T-helper 2 cell (primary cell): Measurements from ENCODE around the gene MVB12B.

ENCODE experiments used
- DNase-seq, 5 experiments: peaks; one replicate each; pipeline versions ENCODE4 v3.0.0 to v3.0.0-alpha.2; 2012 to 2022

The MVB12B gene

DNA sequence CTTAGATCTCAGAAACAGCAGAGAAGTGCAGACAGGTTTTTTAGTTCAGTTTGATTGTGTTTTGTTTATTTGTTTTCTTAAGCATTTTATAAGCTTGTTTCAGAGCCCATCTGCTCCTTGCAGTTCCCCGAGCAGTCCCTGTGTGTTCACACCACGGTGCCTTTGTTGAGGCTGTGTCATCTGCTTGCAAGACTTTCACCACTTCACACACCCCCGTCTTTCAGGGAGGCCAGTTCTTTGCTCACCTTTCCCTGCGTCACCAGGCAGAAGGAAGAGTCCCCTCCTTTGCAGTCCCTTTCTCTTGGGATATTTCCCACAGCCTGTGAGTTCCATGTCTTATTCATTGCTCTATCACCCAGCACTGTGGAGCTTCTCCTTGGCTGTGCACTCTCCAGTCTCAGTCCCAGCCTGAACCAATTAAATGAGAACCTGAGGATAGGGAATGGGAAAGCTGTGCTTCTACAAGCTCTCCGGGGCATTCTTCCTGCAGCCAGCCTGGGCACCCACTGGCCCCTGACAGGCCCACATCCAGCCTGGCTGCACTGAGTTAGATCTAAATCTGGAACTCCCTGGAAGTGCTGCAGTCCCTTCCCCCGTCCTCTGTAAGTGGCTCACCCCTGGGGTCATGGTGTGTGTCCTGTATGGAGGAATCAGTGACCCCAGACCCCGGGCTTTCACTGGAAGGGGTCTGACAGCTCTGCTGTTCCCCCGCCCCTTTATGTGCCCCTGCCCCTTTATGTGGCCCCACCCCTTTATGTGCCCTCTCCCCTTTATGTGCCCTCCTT lies 5.5 kb downstream of the MVB12B start:
- no peak for DNase-seq

DNA sequence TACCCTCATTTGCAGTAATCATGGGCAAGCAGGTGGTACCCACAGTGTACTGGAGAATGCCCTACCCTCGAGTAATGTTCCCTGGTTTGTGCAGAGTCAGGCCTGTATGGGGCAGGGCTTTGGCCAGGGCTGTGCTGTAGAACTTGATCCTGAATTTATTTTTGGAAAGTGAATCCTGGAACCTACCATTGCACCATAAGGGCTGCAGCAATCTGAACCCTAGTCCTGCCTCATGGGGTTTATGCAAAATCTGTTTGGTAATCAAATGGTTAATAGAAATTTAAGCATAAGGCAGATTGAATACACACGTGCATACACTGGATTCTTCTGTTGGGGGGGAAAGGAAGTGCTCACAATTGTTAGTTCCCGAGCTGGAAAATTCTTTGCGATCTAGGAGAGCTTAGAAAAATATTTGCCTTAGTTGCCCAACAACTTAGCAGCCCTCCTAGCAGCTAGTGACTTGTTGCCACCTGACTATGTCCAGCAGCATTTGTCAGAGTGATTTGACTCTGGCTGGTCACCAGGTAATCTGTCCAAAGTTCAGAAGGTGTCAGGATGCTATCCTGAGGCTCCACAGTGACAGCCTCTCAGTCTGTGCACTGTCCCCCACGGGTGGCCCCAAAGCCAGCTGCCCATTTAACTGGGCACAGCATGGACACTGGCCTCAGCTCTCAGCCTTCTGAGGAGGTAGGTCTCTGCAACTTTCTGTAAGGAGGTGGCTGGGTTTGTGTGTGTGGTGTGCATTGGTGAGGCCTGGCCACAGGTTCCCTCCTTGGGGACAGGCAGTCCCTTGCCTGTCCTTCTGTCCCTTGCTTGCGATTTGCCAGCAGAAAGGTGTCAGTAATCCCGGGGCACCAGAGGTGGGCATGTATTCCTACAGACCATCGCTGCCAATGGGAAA lies 8.3 kb downstream of the MVB12B start:
- DNase-seq = no peak

DNA sequence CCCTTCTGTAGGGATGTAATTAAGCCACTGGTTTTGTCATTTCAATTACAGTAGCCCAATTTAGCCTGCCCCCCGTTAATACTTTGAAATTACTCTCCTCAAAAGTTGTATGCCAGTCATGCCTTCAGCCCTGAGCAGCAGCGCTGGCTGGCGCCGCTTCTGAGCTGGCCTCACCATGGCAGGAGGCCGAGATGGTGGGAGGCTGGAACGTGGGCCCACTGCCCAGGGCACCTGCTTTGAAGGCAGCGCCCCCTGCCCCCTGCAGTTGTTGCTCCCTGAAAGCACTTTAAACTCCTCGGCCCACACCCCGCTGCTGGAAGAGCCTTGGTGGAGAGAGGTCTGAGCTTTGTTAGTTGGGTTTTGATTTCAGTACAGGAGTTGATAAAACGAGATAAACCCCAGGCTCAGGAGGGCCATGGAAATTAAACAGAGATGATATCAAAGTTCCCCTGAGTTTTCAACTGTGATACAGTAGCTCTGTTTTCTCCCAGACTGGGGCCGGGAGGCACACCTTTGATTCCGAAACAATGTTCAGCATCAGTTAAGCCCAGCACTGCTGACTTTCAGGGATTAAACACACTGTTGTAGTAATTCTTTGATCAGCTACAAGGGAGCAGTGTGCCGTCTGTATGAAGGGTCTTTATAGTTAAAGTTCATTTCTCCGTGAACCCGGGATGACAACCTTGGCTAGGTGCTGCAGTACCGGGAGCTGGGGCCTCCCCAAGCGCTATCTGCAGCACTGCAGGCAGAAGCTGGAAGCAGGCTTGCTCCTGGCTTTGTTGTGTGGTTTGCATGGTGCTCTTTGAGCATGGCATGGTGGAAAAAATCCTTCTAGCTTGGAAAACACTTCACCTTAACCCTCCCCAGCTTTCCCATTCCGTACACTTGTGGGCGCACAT lies 9.5 kb downstream of the MVB12B start:
- no peak for DNase-seq

DNA sequence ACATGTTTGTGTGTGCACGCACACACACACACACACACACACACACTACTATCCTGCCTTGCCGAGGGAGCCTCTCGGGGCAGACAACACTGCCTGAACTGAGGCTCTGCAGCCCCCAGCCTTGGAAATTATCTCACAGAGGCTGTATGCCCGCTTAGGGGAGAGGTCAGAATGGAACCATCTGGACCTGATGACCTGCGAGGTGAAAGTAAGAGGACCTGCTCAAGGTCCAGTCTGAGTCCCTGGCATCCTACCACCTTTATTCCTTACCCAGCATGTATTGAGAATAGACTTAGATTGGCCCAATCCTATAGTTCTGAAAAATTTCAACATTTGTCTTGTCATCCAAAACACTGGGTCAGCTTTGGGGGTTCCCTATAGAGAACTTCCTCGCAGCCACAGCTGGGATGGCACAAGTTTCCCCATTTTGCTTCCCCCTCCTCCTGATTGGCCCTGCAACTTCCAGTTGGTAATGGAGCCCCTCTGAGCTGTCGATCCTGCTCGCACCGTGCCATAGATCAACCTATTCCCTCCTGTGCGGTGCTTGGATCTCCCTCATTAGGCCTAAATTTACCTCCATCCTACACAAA lies 10.2 kb downstream of the MVB12B start:
- DNase-seq = no peak

DNA sequence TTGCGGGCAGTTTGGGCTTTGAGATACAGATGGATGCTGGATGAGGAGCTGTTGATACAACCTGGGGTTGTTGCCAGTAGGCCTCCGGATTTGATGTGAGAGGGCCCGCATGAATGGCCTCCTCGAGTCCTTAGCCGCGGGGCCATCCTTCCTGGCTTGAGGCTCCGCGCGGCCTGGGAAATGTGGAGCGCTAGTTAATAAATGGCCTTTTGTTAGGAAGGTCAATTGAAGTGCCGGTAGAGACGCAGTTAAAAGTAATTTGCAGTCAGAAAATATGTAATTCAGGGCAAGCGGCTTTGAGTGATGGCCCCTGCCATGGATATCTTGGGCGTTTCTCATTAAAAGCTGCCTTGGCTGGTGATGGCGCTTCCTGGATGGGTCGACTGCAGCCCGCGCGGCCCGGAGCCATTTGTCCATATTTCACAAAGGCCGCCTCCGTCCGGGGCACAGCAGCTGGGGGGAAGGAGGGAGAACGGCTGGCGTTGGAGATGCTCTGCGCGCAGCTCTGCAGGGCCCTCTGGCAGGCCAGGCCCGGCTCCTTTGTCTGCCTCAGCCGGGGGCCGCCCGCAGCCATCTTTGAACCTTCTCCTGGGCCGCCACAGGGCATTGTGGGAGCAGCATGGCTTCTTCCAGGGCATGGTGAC lies 11.2 kb downstream of the MVB12B start:
- DNase-seq = no peak

DNA sequence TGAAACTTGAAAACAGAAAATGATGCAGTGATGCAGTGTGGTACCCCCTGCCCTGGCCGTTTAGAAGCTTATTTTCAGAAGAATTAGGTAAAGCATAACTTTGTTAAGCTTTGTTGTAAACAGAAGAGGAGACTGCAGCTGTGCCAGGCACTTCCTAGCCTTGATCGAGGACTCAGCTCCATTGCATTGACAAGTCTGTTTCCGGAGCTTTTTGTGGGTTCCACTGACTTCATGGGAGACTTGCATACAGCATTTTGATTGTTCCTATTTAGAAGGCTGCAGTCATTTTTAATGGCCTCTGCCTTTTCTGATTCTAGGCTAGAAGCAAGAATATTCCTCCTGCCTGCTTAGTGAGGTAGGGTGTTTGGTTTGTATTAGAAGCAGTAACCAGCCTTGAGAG lies 12.3 kb downstream of the MVB12B start:
- no peak for DNase-seq

DNA sequence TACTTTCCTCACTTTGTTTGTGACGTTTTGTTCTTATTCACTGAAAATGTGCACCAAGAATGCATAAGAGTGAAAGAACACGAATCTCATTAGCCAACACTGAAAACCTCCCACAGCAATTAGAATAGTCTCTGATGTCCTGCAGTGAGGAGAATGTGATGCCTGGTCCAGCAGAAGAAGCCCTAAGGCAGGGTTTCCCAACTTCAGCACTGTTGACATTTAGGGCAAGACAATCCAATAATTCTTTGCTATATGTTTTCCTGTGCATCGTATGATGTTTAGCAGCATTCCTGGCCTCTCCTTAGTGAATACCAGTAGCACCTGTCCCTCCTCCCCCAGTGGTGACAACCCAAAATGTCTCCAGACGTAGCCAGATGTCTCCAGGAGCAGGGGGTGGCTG lies 14.8 kb downstream of the MVB12B start:
- no peak for DNase-seq

DNA sequence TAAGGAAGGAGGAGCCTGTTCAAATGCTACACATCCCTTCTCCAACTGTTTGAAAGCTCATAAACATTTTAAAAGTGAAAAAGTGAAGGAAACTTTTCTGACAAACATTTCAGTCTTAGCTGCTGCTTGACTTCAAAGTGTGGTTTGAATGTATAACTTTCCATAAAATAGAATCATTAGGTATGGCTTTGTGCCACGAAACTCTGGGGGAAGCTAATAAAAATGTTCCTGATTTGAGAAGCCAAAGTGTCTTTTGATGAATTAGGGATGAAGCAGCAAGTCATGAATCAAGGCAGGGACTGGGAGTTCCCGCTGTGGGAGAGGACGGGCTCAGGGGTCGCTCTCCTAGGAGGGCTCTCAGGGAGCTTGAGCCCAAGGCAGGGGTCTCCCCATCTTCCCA lies 15.3 kb downstream of the MVB12B start:
- DNase-seq = no peak

DNA sequence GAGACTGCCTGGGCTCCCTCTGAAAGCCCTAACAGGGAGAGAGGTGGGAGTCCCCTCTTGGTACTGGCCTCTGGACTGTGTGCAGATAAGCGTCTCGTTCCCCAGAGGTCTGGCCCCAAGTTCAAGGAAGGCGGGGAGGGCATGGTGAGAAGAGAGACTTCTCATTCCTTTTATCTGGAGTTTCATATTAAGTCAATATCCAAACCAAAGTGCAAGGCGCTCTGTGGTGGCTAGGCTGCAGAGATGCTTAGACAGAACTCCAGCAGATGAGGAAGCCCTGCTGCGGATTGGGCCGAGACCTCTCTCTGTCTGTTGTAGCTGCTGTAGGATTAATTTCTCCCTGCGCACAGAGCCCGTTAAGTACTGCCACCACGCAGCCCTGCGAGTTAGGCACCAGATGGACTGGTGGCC lies 16.0 kb downstream of the MVB12B start:
- no peak for DNase-seq

DNA sequence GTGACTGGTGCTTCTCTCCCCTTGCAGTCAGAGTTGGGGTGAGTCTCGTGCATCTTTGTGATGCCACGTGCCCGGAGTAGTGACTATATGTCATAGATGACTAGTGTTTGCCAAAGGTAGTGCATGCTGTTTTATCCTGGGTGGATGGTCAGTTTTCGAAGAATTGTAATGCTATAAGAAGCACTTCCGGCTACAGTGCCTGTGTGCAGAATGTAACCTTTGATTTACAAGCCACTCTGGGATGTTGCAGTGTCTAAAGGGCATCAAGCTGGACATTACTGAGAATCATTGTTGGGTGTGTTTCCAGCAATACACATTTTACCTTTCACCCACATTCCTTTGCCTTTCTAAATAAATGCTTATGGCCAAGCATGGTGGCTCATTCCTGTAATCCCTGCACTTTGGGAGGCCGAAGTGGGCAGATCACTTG lies 16.7 kb downstream of the MVB12B start:
- DNase-seq = no peak

DNA sequence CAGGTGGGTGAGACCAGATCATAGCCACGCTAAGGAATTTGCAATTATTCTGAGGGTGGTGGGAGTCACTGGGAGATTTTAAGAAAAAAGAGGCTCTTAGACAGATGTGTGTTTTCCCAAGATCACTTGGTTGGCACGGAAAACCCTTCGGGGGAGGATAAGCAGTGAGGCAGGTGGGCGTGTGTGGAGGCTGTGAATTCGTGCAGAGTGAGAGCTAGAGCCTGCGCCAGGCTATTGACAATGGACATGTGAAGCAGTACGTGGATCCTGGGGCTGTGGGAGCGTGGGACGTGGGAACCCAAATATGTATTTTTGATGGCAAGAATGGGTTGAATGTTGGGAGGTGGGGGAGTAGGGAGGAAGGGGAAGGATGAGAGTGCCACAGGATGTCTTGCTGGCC lies 19.4 kb downstream of the MVB12B start:
- DNase-seq = no peak

DNA sequence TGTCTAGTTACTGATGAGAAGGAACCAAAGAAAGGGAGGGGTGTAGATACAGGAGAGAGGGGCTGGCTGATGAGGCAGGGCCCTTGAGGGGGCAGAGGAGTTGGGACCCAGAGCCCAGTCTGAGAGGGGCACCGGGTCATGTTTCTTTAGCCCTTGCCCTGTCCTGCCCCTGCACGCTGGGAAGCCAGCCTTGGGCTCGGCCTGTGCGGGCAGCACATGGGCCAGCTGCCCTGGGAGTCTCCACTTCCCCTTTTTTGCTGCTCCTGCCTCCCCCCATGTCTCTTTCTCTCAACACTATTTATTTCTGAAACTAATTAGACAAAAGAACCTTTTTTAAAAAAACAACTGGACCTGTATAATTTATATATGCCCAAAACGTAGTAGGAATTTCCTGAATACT lies 20.5 kb downstream of the MVB12B start:
- no peak for DNase-seq

DNA sequence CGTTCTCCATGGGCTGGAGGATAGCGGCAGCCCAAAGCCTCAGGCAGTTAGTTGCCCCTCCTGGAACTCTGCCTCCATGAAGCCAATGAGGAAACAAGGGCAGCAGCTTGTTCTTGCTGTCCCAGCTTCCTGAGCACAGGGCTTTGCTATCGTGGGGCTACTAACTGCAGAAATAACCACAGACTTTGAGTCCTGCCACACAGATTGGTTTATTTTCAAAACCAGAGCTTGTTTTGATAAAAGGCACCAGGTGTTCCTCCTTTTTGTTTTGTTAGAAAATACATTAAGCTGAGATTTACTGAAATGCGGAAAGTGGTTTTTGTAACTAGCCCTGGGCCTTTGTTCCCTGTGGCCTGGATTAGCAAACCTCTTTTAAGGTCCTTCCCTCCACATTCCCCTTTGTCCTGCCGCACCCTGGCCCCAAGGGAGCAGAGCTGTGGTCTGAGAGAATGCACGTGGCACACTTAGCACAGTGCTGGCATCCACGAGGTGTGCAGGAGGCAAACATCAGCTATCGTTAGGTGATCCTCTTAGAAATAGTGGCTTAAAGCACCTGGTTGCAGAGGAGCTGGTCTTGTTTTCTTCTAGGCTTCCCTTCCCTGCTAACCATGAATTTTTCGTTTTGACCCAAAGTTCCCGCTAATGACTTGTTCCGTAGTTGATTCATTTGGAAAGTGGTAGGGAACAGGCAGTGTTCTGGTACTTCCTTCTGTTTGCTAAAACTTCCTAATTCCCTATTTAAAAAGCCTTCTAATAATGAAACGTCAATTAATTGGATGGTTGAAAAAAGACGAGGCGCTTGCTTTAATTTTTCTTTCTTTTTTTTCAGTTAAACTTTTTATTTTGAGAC lies 21.5 kb downstream of the MVB12B start:
- no peak for DNase-seq

DNA sequence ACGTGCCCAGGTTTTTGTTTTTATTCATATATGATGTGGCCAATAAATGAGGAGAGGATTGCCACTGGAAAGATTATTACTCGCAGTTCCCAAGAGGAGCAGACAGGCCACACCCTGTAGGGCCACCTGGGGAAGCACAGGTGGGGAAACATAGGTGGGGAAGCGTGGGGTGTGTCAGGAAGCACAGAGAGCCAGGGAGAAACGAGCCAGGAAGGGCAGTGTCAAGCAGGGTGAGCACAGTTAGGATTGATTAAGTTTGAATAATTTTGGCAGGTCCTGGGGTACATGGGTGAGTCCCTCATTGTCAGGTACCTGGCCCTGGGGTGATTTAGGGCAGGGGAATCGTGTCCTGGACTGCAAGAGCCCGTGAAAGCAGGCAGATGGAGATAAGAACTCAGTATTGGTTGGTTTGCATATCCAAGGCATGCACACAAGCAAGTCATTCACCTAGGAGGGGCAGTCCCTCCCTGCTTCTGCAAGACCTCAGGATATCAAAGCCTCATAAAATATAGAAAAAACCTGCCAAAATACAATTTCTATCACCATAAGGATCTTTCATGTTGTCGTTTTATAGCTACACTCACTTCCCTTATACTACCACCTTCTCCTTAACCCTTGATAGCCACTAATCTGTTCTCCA lies 22.4 kb downstream of the MVB12B start:
- DNase-seq = no peak

DNA sequence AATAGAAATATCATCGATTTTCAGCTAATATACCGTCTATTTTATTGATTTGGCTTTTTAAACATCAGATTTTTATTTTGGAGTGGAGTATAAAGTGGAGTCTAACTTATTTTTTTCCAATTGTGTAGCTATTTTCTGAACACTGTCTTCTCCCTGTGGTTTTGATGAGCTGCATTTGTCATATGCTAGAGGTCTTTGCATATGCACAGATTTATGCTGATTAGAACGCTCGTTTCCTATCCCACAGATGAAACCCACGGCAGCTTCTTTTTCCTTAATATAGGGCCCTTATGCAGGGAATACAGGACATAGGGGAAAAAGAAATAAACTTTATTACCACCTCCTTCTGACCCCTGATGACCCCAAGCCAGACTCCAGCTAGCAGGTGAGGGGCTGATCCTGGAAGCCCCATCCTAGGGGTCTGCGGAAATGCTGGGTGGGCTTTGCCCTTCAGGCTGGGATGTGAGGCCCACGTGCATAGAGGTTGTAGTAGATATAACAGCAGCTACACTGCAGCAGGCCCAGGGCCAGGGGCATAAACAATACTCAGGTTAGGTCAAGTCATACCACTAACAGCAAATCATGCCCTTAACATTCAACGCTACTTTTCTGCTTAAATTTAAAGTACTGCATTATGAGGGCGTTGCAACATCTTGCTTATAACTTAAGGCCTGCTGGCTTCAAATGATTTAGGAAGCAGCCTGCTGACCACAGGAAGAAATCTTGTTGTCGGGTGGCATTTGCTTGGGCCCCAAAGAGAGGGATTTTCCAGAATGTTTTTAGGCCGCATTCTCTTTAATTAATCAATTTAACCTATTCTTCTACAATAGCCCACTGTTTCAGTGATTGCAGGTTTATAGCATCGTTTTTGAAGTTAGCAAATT lies 28.5 kb downstream of the MVB12B start:
- DNase-seq = no peak

DNA sequence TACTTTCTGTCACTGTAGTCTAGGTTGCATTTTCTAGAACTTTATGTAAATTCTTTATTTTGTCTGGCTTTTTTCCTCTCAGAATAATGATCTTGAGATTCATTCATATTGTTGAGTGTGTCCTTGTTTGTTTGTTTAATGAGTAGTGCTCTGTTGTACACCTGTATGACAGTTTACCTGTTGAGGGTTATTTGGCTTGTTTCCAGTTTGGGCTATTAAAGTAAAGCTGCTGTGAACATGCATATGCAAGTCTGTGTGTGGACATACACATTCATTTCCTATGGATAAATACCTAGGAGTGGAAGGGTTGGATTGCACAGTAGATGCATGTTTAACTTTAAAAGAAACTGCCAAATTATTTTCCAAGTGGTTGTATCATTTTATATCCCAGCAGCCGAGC lies 30.4 kb downstream of the MVB12B start:
- no peak for DNase-seq

DNA sequence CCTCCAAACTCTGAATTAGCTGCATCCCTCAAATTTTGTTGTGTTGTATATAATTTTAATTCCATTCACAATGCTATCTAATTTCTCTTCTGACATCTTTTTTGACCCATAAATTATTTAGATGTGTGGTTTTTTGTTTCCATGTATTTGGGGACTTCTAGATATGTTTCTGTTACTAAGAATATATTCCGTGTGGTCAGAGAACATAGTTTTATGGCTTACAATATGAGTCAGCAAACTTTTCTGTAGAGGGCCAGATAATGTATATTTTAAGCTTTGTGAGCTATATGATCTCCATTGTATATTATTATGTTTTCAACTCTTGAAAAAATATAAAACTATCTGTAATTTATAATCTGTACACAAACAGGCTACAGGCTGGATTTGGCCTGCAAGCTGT lies 33.4 kb downstream of the MVB12B start:
- DNase-seq = peak in 1 of 5 experiments; percentile 19

DNA sequence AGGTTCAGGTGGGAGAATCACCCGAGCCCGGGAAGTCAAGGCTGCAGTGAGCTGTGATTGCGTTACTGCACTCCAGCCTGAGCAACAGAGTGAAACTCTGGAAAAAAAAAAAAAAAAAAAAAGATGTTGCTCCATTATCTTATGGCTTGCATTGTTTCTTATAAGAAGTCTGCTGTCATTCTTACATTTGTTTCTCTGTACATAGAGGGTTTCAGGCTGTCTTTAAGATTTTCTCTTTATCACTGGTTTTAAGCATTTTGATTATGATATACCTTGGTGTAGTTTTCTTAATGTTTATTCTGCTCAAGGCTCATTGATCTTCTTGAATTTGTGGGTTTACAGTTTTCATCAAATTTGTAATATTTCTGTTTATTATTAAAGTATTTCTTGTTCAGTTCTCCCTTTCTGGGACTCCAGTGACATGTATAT lies 35.2 kb downstream of the MVB12B start:
- DNase-seq = no peak

DNA sequence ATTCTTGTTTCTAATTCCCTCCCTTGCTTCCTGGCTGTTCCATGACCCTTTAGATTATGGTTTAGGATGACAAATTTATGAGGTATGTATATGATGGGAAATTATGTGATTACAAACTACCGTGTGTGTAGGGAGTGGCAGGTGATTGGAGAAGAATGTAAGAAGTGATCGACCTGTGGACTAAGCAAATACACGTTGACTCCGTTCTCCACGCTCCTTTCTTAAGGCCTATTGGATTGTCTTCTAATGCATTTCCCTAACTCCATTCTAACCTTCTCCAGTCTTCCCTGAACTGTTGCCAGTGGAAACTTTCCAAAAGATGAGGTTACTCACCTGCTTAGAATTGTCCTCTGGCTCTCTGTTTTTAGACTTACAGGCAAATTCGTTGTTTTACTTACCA lies 36.6 kb downstream of the MVB12B start:
- no peak for DNase-seq
